Natural killer cell (primary cell): ENCODE measurements around the gene GNG7. TPM values are rescaled to one million over a fixed set of nuclear protein-coding genes. Genes with fewer than 3 reads are reported as not detected.

Experiments
- ATAC-seq, 3 donors: fragments of 150-1000 bp in 2 of 3; fragments of 200-7000 bp in 1 of 3; cut with Tn5 transposase; 1 replicate in 1 of 3; 2 replicates in 2 of 3; pipeline ENCODE4 v1.10.0; 2021; ENCODE audit warnings: mild to moderate bottlenecking in 2 of 3, moderate library complexity in 2 of 3
- DNase-seq, 2 donors: peaks; one replicate each; pipeline versions ENCODE4 v3.0.0 to v3.0.0-alpha.2; 2013 to 2021; ENCODE audit warnings: mixed read lengths in 1 of 2
- H3K27ac ChIP-seq: one replicate; pipeline ENCODE4 v1.5.1; 2013; ENCODE audit warnings: mild to moderate bottlenecking, low read length
- H3K27me3 ChIP-seq: one replicate; pipeline ENCODE4 v1.6.1; 2013; ENCODE audit warnings: low read length; ENCODE audit not compliant: control insufficient read depth, insufficient read depth
- H3K36me3 ChIP-seq: one replicate; pipeline ENCODE4 v1.6.1; 2013; ENCODE audit warnings: low read length; ENCODE audit not compliant: control insufficient read depth, insufficient read depth
- H3K4me1 ChIP-seq: one replicate; pipeline ENCODE4 v1.6.1; 2013; ENCODE audit warnings: low read length; ENCODE audit not compliant: control insufficient read depth, insufficient read depth
- H3K4me3 ChIP-seq: one replicate; pipeline ENCODE4 v1.5.1; 2013; ENCODE audit warnings: low read length
- H3K9me3 ChIP-seq: one replicate; pipeline ENCODE4 v1.6.1; 2013; ENCODE audit warnings: low read length; ENCODE audit not compliant: control insufficient read depth, insufficient read depth
- H3K27ac Mint-ChIP-seq, 2 donors: one replicate each; pipeline ENCODE4 v1.8.0; 2022; ENCODE audit warnings: mild to moderate bottlenecking in 2 of 2, mixed read lengths in 2 of 2, moderate library complexity in 1 of 2
- H3K27me3 Mint-ChIP-seq, 2 donors: one replicate each; pipeline ENCODE4 v1.8.0; 2022; ENCODE audit warnings: low read depth in 2 of 2, mixed read lengths in 2 of 2
- H3K36me3 Mint-ChIP-seq: one replicate; pipeline ENCODE4 v1.8.0; 2022; ENCODE audit warnings: mixed read lengths
- H3K4me1 Mint-ChIP-seq, 2 donors: one replicate each; pipeline ENCODE4 v1.8.0; 2022; ENCODE audit warnings: mixed read lengths in 2 of 2
- H3K4me3 Mint-ChIP-seq: one replicate; pipeline ENCODE4 v1.8.0; 2022; ENCODE audit warnings: mild to moderate bottlenecking, moderate library complexity, mixed read lengths
- H3K9me3 Mint-ChIP-seq, 2 donors: one replicate each; pipeline ENCODE4 v1.8.0; 2022; ENCODE audit warnings: mixed read lengths in 2 of 2
- WGBS: methylation state at CpG from one replicate; pipeline ENCODE4 v1.1.7; 2013; ENCODE audit warnings: missing lambda C conversion rate; ENCODE audit not compliant: insufficient coverage; 5-methylcytosine and 5-hydroxymethylcytosine counted together
- intact Hi-C: fragments of 100-400 bp; cut with micrococcal nuclease; formaldehyde crosslinking; loops from one replicate; pipeline ENCODE4 v1.14.2; 2022
- total RNA-seq, 4 donors: library from RNA; stranded (reverse); fragments of 120-200 nt in 1 of 4; gene quantifications; one replicate each; pipeline versions ENCODE4 v1.2.3 to v1.2.4, GENCODE V29; 2013 to 2022
- TF ChIP-seq, protein P1 (sequence below): fragments of 200-600 bp; IDR thresholded peaks from one replicate; pipeline ENCODE4 v1.8.0; 2022; ENCODE audit warnings: antibody characterized with exemption

The GNG7 gene
- total RNA-seq, 3 donors from 2014 or later (not counting 1 experiment from before 2014, with no cell fraction given) = 0.75 to 4.8 (median 1.5) TPM

DNA sequence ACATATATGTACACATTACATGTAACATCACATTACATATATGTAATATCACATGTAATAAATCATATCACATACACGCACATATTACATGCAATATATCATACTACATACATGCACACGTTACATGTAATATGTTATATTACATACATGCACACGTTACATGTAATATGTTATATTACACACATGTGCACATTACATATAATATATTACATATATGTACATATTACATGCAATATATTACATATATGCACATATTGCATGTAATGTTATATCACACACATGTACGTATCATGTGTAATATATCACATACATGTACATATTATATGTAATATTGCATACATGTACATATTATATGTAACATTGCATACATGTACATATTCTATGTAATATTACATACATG lies 149.0 kb downstream of the GNG7 start:
- Mint-ChIP-seq H3K27ac (no peak overlapping the region), H3K4me1 (peaks cover 24 to 26% of the 10 kb centered on the region in 2 donors), H3K4me3 (no peak overlapping the region), H3K36me3 (no peaks in the 10 kb centered on the region), H3K27me3 (no peaks in the 10 kb centered on the region), H3K9me3 (no peaks in the 10 kb centered on the region)
- whole genome bisulfite sequencing = no CpG with 5 or more reads among the region's 4 CpGs
- Histone ChIP-seq H3K4me1 (peaks cover 28% of the 10 kb centered on the region), H3K27ac (no peak overlapping the region), H3K9me3 (no peaks in the 10 kb centered on the region), H3K36me3 (no peaks in the 10 kb centered on the region), H3K27me3 (no peaks in the 10 kb centered on the region), H3K4me3 (no peak overlapping the region)
- TF ChIP-seq, protein P1, sequence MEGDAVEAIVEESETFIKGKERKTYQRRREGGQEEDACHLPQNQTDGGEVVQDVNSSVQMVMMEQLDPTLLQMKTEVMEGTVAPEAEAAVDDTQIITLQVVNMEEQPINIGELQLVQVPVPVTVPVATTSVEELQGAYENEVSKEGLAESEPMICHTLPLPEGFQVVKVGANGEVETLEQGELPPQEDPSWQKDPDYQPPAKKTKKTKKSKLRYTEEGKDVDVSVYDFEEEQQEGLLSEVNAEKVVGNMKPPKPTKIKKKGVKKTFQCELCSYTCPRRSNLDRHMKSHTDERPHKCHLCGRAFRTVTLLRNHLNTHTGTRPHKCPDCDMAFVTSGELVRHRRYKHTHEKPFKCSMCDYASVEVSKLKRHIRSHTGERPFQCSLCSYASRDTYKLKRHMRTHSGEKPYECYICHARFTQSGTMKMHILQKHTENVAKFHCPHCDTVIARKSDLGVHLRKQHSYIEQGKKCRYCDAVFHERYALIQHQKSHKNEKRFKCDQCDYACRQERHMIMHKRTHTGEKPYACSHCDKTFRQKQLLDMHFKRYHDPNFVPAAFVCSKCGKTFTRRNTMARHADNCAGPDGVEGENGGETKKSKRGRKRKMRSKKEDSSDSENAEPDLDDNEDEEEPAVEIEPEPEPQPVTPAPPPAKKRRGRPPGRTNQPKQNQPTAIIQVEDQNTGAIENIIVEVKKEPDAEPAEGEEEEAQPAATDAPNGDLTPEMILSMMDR = no peak
- DNase-seq (no peak), ATAC-seq (peak in 1 of 3 donors; percentile 28)
- intact Hi-C loops = loop anchor here (2.0 to 5.0 kb wide), 2 partner anchors 45 to 76 kb away; partner anchors contain the start of gene GADD45B

DNA sequence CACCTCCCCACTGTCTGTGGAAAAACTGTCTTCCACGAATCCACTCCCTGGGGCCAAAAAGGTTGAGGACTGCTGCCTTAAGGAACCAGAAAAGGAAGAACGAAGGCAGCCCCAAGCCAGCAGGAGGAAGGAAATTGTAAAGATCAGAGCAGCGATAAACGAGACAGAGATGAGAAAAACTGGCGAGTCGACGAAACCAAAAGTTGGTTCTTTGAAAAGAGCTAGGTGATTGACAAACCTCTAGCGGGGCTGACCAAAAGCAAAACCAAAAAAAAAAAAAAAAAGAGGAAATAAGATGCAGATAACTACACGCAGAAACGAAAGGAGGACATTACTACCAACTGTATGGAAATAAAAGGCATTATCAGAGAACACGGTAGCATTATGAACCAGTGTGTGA lies 149.6 kb downstream of the GNG7 start:
- Mint-ChIP-seq H3K27ac (peak overlapping the region; percentile 78 to 84), H3K36me3 (no peaks in the 10 kb centered on the region), H3K27me3 (no peaks in the 10 kb centered on the region), H3K4me1 (peaks cover 24 to 26% of the 10 kb centered on the region in 2 donors), H3K9me3 (no peaks in the 10 kb centered on the region), H3K4me3 (peak overlapping the region; percentile 88)
- 0% methylated on average over 10 of the region's 11 CpGs for WGBS
- intact Hi-C loops = loop anchor here (2.0 to 5.0 kb wide), 2 partner anchors 46 to 76 kb away; partner anchors contain the start of gene GADD45B
- peak overlapping the region; percentile 80 for H3K27ac ChIP-seq
- ATAC-seq = peak; percentile 79 to 89 (median 87)
- no peaks in the 10 kb centered on the region for H3K9me3 ChIP-seq
- DNase-seq = peak in 1 of 2 donors; percentile 87
- TF ChIP-seq, protein P1 = no peak
- H3K27me3 ChIP-seq = no peaks in the 10 kb centered on the region
- H3K4me3 ChIP-seq = peak overlapping the region; percentile 43
- H3K36me3 ChIP-seq = no peaks in the 10 kb centered on the region
- H3K4me1 ChIP-seq = peaks cover 28% of the 10 kb centered on the region

DNA sequence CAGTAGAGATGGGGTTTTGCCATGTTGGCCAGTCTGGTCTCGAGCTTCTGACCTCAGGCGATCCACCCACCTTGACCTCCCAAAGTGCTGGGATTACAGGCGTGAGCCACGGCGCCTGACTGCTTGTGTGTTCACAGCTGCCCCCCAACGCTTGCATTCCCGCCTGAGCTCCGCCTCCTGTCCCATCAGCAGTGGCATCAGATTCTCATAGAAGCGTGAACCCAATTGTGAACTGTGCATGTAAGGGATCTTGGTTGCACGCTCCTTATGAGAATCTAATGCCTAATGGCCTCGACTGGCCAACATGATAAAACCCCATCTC lies 150.7 kb downstream of the GNG7 start:
- ATAC-seq (no peak), DNase-seq (no peak)
- Histone ChIP-seq H3K4me1 (peaks cover 31% of the 10 kb centered on the region), H3K27me3 (no peaks in the 10 kb centered on the region), H3K4me3 (no peak overlapping the region), H3K9me3 (no peaks in the 10 kb centered on the region), H3K36me3 (no peaks in the 10 kb centered on the region), H3K27ac (no peak overlapping the region)
- peak overlapping the region; percentile 65 for H3K4me3 Mint-ChIP-seq
- WGBS = 67% methylated on average over 11 of the region's 11 CpGs
- peaks cover 26 to 28% of the 10 kb centered on the region in 2 donors for H3K4me1 Mint-ChIP-seq
- no peaks in the 10 kb centered on the region for H3K27me3 Mint-ChIP-seq
- H3K9me3 Mint-ChIP-seq = no peaks in the 10 kb centered on the region
- intact Hi-C loops = loop anchor here (2.0 to 5.0 kb wide), 2 partner anchors 47 to 75 kb away; partner anchors contain the start of gene GADD45B
- peak overlapping the region; percentile 78 to 84 for H3K27ac Mint-ChIP-seq
- H3K36me3 Mint-ChIP-seq = no peaks in the 10 kb centered on the region
- TF ChIP-seq, protein P1 = no peak
